Ovary (tissue), 10 donors: ENCODE measurements around the gene CFAP299. TPM values are rescaled to one million over a fixed set of nuclear protein-coding genes. Genes with fewer than 3 reads are reported as not detected.
"Not testable (repeated sequence)": the region's sequence is repeated elsewhere in the genome, so short reads cannot be mapped to it uniquely, and the experiment has no call there.

ENCODE experiments used
- DNase-seq, 5 donors: peaks; one replicate each; pipeline ENCODE4 v3.0.0-alpha.2; 2019 to 2020
- H3K27ac ChIP-seq, 2 donors: fragments of 200-600 bp; one replicate each; pipeline versions ENCODE4 v1.5.1 to v1.8.0; 2019 to 2022
- H3K27me3 ChIP-seq: fragments of 200-600 bp; one replicate; pipeline ENCODE4 v1.8.0; 2022
- H3K36me3 ChIP-seq: fragments of 200-600 bp; sonication (generic); one replicate; pipeline ENCODE4 v1.5.1; 2019
- H3K4me1 ChIP-seq: one replicate; pipeline ENCODE4 v1.8.1; 2013; ENCODE audit warnings: mild to moderate bottlenecking, moderate library complexity; ENCODE audit not compliant: insufficient read depth
- H3K4me3 ChIP-seq: fragments of 200-600 bp; sonication (generic); one replicate; pipeline ENCODE4 v1.5.1; 2017
- H3K9me3 ChIP-seq, 2 donors: fragments of 200-600 bp in 1 of 2; sonication (generic) in 1 of 2; one replicate each; pipeline versions ENCODE4 v1.5.1 to v1.8.1; 2013 to 2019; ENCODE audit warnings: mild to moderate bottlenecking in 1 of 2, moderate library complexity in 1 of 2
- EP300 ChIP-seq: sonication (generic); formaldehyde crosslinking; IDR thresholded peaks from one replicate; pipeline ENCODE4 v1.6.1; 2017; ENCODE audit warnings: antibody characterized with exemption
- POLR2A ChIP-seq: fragments of 450-650 bp; IDR thresholded peaks from one replicate; pipeline ENCODE4 v1.6.1; 2017; ENCODE audit warnings: antibody characterized with exemption, mild to moderate bottlenecking, moderate library complexity
- WGBS, 3 donors: extraction: QIAGEN DNeasy Blood & Tissue Kit in 1 of 3; methylation state at CpG; one replicate each; pipeline versions ENCODE4 v1.1.5 to v1.1.7; 2013 to 2017; 5-methylcytosine and 5-hydroxymethylcytosine counted together
- intact Hi-C, 4 donors: fragments of 100-400 bp; cut with DNase I; formaldehyde crosslinking; loops; one replicate each; pipeline versions ENCODE4 v1.11.0 to v1.15.1; 2022 to 2023
- long read RNA-seq, 3 donors: library from polyadenylated mRNA in 2 of 3; unstranded in 2 of 3; transcript quantifications; one replicate each; pipeline ENCODE4 v2.0.0 and lab custom pipeline, GENCODE V29; 2021 to 2026
- polyA plus RNA-seq, 2 donors: library from polyadenylated mRNA; stranded (reverse); fragments of 200-250 nt in 1 of 2; fragments of 350-450 nt in 1 of 2; fragmentation: Illumina TruSeq in 1 of 2; extraction: RNeasy Lipid Tissue Mini Kit (QIAGEN cat#74804) in 1 of 2; gene quantifications; one replicate each; pipeline ENCODE4 v1.2.3, GENCODE V29; 2013 to 2014
- total RNA-seq, 7 donors: library from RNA; depleted of rRNA in 2 of 7; stranded (reverse); fragments of >200 nt in 2 of 7; fragmentation: NEBNext Ultra II Directional in 3 of 7; extraction: Animal tissue kit (Norgen Biotek cat#: 25700) in 3 of 7; gene quantifications; one replicate each; pipeline versions ENCODE4 v1.1.0 to v1.2.4, GENCODE V29; 2016 to 2023
- TF ChIP-seq, protein P1 (sequence below), 3 donors: fragments of 450-650 bp in 2 of 3; fragments of 200-600 bp in 1 of 3; IDR thresholded peaks; one replicate each; pipeline versions ENCODE4 v1.5.1 to v1.8.0; 2016 to 2022; ENCODE audit warnings: antibody characterized with exemption in 3 of 3, mild to moderate bottlenecking in 1 of 3
- donor health status: DM: no; HTN: no; CAD: no; lungs with moderate emphysema.
- donor health status: DM: no; HTN: no; CAD: no.
- donor health status: Bipolar disorder and iron deficiency.
- donor health status: DM: yes; HTN: yes; CAD: no.
- donor health status: DM: no; HTN: no; CAD: no.
- donor health status: DM: yes; HTN: yes; CAD: no.

CFAP299 gene
- 10 to 100 TPM in 1 of 7 donors, 1 to 10 TPM in 2, under 1 TPM in 2, not detected in 2; 0.77 to 17.0 (median 1.0) TPM for total RNA-seq
- under 1 TPM; 0.32 to 0.33 TPM for polyA plus RNA-seq
- long read RNA-seq, donor 1, result 0 reads
- long read RNA-seq, donor 2, result 0 reads
- long read RNA-seq, donor 3, partial matches to known transcripts, result 0 of 2 reads
- long read RNA-seq, donor 3, other reads (novel, unspliced or antisense), result 2 of 2 reads

DNA sequence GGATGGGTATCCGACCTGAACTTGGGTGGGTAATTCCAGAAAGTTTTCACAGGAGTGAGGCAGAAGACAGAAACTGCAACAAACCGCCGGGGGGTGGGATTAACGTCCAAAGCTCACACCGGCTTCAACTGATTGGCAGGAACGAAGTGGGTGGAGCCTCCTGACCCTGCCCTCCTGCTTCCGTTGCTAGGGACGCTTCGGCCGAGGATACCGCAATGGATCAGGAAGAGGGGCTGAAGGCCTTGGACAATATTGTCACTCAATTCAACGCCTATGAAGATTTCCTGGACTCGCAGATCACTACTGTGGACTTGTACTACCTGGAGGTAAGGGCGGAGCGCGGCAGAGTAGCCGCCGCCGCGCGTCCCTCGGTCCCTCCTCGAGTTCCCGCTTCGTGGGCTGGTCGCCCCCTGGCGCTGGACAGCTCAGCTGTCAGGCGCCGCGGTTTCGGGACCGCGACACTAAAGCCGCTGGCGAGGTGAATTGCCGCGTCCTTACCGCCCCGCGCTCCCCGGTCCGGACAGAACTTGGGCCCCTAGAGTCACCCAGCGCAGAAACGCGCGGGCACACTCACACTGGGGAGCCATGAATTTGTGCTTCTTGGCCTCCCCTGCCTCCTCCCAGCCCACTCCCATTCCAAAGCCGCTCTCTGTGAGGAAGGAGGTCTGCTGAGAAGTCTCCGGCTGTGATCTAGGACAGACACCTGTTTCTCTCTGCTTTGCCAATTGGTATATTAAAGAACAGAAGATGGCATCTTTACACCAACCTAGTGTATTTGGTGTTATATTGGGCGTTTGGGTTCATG lies at the start of gene CFAP299:
CFAP299 (plus strand) TSS at position 177 of the 805 bp plus-strand sequence.
- TF ChIP-seq, protein P1, sequence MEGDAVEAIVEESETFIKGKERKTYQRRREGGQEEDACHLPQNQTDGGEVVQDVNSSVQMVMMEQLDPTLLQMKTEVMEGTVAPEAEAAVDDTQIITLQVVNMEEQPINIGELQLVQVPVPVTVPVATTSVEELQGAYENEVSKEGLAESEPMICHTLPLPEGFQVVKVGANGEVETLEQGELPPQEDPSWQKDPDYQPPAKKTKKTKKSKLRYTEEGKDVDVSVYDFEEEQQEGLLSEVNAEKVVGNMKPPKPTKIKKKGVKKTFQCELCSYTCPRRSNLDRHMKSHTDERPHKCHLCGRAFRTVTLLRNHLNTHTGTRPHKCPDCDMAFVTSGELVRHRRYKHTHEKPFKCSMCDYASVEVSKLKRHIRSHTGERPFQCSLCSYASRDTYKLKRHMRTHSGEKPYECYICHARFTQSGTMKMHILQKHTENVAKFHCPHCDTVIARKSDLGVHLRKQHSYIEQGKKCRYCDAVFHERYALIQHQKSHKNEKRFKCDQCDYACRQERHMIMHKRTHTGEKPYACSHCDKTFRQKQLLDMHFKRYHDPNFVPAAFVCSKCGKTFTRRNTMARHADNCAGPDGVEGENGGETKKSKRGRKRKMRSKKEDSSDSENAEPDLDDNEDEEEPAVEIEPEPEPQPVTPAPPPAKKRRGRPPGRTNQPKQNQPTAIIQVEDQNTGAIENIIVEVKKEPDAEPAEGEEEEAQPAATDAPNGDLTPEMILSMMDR (IDR thresholded peaks at IDR 0.05), result peak in 2 of 3 donors; percentile 19 to 25
- no peak for TF ChIP-seq POLR2A
- no peak for TF ChIP-seq EP300
- peak; percentile 75 to 89 (median 84) for DNase-seq
- Histone ChIP-seq H3K4me1 (peaks cover 7% of the 10 kb centered on the region), H3K9me3 (no peaks in the 10 kb centered on the region), H3K36me3 (no peaks in the 10 kb centered on the region), H3K27ac (no peak within 1 kb of the TSS), H3K4me3 (peak within 1 kb of the TSS; percentile 46), H3K27me3 (no peaks in the 10 kb centered on the region)
- 0% methylated on average over 48 to 49 of the region's 49 CpGs for WGBS, 3 donors
- intact Hi-C loops, result no loop called here

DNA sequence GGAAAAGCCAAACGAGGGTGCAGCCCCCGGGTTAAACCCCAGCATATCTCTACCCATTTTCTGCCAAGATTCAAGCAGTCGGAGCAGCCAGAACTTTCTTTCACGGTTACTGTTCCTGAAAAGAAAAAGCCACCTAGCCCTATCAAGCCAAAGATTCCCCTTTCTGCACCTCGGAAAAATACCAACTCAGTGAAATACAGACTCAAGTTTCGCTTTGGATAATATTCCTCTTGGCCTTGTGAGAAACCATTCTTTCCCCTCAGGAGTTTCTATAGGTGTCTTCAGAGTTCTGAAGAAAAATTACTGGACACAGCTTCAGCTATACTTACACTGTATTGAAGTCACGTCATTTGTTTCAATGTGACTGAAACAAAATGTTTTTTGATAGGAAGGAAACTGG lies 49.1 kb upstream of the CFAP299 start:
- Histone ChIP-seq H3K4me1 (no peaks in the 10 kb centered on the region), H3K36me3 (no peaks in the 10 kb centered on the region), H3K27me3 (no peaks in the 10 kb centered on the region), H3K4me3 (no peak overlapping the region), H3K27ac (no peak overlapping the region), H3K9me3 (no peaks in the 10 kb centered on the region)
- intact Hi-C loops, result no loop called here
- TF ChIP-seq EP300, result no peak
- TF ChIP-seq, protein P1 (IDR thresholded peaks at IDR 0.05), result no peak
- TF ChIP-seq POLR2A, result no peak
- WGBS, 3 donors, result 27 to 34% (median 33%) methylated on average over 7 of the region's 7 CpGs
- no peak for DNase-seq

DNA sequence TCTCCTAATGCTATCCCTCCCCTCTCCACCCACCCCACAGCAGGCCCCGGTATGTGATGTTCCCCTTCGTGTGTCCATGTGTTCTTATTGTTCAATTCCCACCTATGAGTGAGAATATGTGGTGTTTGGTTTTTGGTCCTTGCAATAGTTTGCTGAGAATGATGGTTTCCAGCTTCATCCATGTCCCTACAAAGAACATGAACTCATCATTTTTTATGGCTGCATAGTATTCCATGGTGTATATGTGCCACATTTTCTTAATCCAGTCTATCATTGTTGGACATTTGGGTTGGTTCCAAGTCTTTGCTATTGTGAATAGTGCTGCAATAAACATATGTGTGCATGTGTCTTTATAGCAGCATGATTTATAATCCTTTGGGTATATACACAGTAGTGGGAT lies 44.9 kb upstream of the CFAP299 start:
- H3K36me3 ChIP-seq, intact Hi-C loops, H3K27me3 ChIP-seq, H3K27ac ChIP-seq, H3K4me3 ChIP-seq, H3K9me3 ChIP-seq, H3K4me1 ChIP-seq, DNase-seq: not testable (repeated sequence)
- 93 to 97% (median 97%) methylated on average over 2 of the region's 2 CpGs for WGBS, 3 donors

- 39 to 55% (median 44%) methylated on average over 2 of the region's 2 CpGs for WGBS, 3 donors
- TF ChIP-seq, protein P1 (IDR thresholded peaks at IDR 0.05), result no peak
- no peak for TF ChIP-seq EP300
- no peak for TF ChIP-seq POLR2A
- intact Hi-C loops, result no loop called here
Measured at GRCh38 chr4:80294206-80294605, 41.3 kb upstream of the CFAP299 start.

GRCh38 chr4:80295336-80295735 lies 40.2 kb upstream of the CFAP299 start:
- Histone ChIP-seq H3K27me3 (no peaks in the 10 kb centered on the region), H3K36me3 (no peaks in the 10 kb centered on the region), H3K9me3 (no peaks in the 10 kb centered on the region), H3K4me3 (no peak overlapping the region), H3K4me1 (no peaks in the 10 kb centered on the region), H3K27ac (no peak overlapping the region)
- intact Hi-C loops, result no loop called here
- no peak for TF ChIP-seq EP300
- TF ChIP-seq POLR2A, result no peak
- TF ChIP-seq, protein P1 (IDR thresholded peaks at IDR 0.05), result no peak
- WGBS, 3 donors, result 13 to 21% (median 19%) methylated on average over 3 of the region's 3 CpGs
- DNase-seq, result no peak

More at GRCh38 chr4:80294206-80294605, 41.3 kb upstream of the CFAP299 start:
- Histone ChIP-seq H3K9me3 (no peaks in the 10 kb centered on the region), H3K4me3 (no peak overlapping the region), H3K4me1 (no peaks in the 10 kb centered on the region), H3K36me3 (no peaks in the 10 kb centered on the region), H3K27ac (no peak overlapping the region), H3K27me3 (no peaks in the 10 kb centered on the region)
- DNase-seq, result no peak
